GM13977 (cell line): Measurements from ENCODE around the gene AATK.

Experiments
- DNase-seq: peaks from one replicate; pipeline ENCODE4 v3.0.0; 2012; ENCODE audit warnings: low spot score
- in situ Hi-C: fragments of 300-500 bp; cut with MboI; formaldehyde crosslinking; loops from one replicate; pipeline ENCODE4 v1.12.0; 2022; ENCODE audit warnings: low sequenced_read_pairs, low pct_unique_long_range_greater_than_20kb, mixed read lengths, inconsistent platforms; ENCODE audit not compliant: unreplicated experiment
- TF ChIP-seq, protein P1 (sequence below): IDR thresholded peaks from 2 replicates; pipeline ENCODE4 v1.5.1; 2012; ENCODE audit warnings: mild to moderate bottlenecking, control low read depth; ENCODE audit not compliant: insufficient read depth; ENCODE audit errors: extremely low read depth, missing control alignments

The AATK gene

DNA sequence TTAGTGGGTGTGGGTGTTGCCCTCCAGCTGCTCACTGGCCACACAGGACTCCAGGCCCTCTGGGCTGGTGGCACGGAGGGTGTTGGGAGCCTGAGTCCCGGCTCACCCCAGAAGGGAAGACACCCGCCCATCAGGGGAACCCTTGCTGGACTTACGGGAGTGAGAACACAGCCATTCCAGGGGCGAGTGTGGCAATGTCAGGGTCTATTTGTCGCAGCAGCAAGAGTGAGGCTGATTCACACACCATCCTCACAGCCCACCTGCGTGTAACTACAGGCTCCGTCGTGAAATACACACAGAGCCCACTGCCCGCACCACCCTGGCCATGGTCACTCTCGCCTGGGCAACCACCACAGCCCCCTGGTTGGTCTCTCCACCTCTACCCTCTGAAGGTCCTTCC is 17.8 kb upstream of the AATK start:
- no peak for DNase-seq
- TF ChIP-seq, protein P1, sequence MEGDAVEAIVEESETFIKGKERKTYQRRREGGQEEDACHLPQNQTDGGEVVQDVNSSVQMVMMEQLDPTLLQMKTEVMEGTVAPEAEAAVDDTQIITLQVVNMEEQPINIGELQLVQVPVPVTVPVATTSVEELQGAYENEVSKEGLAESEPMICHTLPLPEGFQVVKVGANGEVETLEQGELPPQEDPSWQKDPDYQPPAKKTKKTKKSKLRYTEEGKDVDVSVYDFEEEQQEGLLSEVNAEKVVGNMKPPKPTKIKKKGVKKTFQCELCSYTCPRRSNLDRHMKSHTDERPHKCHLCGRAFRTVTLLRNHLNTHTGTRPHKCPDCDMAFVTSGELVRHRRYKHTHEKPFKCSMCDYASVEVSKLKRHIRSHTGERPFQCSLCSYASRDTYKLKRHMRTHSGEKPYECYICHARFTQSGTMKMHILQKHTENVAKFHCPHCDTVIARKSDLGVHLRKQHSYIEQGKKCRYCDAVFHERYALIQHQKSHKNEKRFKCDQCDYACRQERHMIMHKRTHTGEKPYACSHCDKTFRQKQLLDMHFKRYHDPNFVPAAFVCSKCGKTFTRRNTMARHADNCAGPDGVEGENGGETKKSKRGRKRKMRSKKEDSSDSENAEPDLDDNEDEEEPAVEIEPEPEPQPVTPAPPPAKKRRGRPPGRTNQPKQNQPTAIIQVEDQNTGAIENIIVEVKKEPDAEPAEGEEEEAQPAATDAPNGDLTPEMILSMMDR: no peak
- in situ Hi-C loops: no loop called here

DNA sequence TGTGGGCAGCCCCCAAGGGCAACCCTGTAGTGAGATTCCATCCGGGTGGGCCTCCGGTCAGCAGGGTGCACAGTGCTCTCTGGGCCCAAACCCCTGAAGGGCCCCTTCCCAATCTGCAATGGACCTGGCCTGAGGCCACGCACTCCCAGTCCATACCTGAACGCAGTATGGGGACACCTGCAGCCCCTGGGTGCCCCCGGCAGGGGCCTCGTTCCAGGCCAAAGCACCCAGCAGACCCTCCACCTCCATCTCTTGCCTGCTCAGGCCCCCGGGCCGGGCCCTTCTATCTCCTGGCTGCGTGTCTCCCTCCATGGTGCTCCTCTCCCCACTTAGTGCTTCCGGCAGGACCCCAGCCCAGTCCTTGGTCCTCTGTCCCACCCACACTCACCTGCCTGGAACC is 17.3 kb upstream of the AATK start:
- TF ChIP-seq, protein P1: no peak
- in situ Hi-C loops: no loop called here
- no peak for DNase-seq

DNA sequence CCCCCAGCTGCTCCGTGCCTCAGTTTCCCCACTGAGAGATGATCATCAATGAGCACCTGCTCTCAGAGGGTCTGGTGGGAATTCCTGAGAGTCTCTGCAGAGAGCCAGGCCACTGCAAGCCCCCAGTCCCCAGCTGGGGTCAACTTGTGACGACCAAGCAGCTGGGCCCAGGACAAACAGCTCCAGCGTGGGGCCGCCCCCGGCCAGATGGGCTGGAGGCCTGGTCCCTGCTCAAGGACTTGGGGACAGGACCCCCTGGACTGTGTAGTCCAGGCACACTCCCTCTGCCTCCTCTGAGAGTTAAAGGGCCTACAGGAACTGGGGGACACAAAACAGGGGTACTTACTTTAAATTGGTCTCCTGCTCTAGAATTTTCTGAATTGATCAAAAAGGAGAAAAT is 16.6 kb upstream of the AATK start:
- TF ChIP-seq, protein P1: no peak

DNA sequence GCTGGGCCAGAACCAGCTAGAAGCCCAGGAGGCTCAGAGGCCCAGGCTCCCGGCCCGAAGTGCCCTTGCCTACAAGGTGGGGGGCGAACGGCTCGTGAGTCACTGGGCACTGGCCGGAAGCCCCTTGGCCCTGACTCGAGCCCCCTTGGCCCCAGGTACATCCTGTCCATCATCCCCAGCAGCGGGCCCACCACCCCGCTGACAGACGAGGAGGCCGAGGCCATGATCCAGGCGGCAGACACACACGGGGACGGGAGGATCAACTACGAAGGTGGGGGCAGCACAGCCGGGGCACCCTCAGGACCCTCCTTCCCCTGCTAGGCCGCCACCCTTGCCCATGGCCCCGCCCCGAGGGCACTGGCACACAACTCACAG is 15.8 kb upstream of the AATK start:
- no peak for DNase-seq
- TF ChIP-seq, protein P1: no peak
- in situ Hi-C loops: no loop called here

More for the DNA sequence above, 16.6 kb upstream of the AATK start:
- no peak for DNase-seq
- in situ Hi-C loops: no loop called here

DNA sequence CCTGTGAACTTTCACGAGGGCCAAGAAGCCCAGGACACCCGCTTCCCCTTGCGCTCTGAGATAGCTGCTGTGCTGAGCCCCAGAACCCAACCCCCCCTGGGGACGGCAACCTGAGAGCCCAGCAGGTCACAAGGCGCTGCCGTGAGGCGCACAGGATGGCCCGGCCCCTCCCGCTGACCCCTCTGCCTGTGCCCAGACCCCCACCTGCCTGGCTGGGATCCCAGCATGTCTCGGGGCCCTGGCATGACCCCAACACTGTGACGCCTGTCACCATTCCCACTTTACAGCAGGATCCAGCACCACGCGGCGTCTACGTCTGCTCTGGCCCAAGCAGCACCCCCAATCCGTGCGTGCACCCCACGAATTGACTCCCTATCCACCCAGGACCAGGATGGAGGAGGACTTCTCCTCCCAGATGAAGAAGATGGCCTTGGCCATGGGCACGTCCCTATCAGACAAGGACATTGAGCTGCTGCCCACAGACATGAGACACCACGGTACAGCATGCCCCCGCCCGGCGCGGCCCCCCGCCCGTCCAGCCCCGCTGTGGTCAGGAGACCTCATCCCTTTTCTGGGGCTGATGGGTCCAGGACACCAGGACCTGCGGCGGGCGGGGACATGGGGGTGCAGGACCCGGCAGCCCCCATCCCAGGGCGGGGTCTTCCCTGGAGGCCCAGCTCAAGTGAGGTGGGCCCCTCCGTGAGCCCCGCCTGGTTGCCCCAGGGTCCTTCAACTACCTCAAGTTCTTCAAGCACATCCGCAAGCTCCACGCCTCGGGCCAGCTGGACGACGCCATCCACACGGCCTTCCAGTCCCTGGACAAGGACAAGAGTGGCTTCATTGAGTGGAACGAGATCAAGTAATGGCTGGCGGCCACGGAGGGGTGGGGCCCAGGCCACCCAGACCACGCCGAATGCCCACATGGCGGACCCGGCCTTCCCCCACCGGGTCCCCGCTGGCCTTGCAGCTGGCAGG is 15.1 kb upstream of the AATK start:
- in situ Hi-C loops: no loop called here
- DNase-seq: no peak
- TF ChIP-seq, protein P1: no peak

DNA sequence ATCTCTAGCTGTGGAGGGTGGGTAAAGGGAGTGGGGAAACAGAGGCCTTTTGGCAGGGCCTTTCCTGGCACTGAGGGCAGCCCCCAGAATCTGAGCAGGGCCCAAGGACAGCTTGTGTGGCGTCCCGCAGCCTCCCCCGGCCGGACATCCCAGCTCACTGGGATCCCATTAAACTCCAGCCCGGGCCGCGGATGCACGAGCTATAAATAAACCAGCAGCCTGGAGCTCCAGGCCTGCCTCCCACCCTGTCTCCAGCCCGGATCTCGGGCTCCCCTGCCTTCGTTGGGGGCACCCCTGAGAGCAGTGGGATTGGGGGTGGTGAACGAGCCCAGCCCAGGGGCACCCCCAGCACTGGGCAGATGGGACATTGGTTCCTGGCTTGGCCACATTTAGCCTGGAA is 13.8 kb upstream of the AATK start:
- in situ Hi-C loops: no loop called here
- DNase-seq: no peak
- TF ChIP-seq, protein P1: no peak

DNA sequence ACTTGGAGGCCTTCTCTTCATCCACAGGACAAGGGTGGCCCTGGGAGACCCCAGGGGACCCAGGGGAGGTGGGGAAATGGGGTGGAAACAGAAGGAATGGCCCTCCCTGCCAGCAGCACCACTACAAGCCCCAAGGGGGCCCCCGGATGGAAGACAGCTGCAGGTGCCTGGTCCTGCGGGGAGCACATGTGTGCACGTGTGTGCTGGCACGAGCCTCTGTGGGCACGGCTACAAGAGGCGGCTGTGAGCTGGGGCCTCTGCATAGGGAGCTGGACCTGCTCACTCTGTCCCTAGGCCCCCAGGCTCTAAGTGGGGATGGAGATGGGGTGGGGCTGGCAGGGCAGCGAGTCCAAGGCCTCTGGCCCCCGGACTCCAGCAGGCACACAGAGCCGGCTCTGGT is 13.2 kb upstream of the AATK start:
- in situ Hi-C loops: no loop called here
- TF ChIP-seq, protein P1: no peak
- no peak for DNase-seq
